OCI-LY7 (cell line): ENCODE results near the gene RSAD1. TPM values are rescaled to one million over a fixed set of nuclear protein-coding genes. Genes with fewer than 3 reads are reported as not detected.

Source experiments
- BruUV-seq: library from RNA; stranded (reverse); fragments of 400-500 nt; replicated peaks from 2 replicates; lab custom pipeline; 2021; lab: Mats Ljungman, UMichigan
- CTCF ChIA-PET: fragments of 300-600 bp; sonication (Branson Sonifier 250); formaldehyde crosslinking; loops from one replicate; lab custom pipeline; 2022; ENCODE audit warnings: antibody characterized with exemption; ENCODE audit not compliant: unreplicated experiment; lab: Charles Lee
- POLR2A ChIA-PET: fragments of 300-600 bp; sonication (Branson Sonifier 250); formaldehyde crosslinking; loops from one replicate; lab custom pipeline; 2022; ENCODE audit warnings: antibody characterized with exemption; lab: Charles Lee
- DNase-seq: peaks from one replicate; pipeline ENCODE4 v3.0.0-alpha.2; 2015; ENCODE audit warnings: low spot score
- H2AFZ ChIP-seq: fragments of 200-600 bp; sonication (generic), shearing (Covaris generic); 2 replicates; pipeline ENCODE4 v1.6.1; 2014; ENCODE audit warnings: mild to moderate bottlenecking, antibody characterized with exemption, low read length, moderate library complexity
- H3K27ac ChIP-seq: fragments of 200-600 bp; sonication (generic); 2 replicates; pipeline ENCODE4 v1.5.1; 2014; ENCODE audit warnings: mixed run types, low read depth, mild to moderate bottlenecking, moderate library complexity, low read length, inconsistent platforms; ENCODE audit not compliant: poor library complexity, severe bottlenecking
- H3K36me3 ChIP-seq: fragments of 200-600 bp; sonication (generic); 2 replicates; pipeline ENCODE4 v1.6.1; 2014; ENCODE audit warnings: mild to moderate bottlenecking, antibody characterized with exemption, low read length, moderate library complexity, mixed read lengths; ENCODE audit not compliant: insufficient read depth
- H3K4me1 ChIP-seq: fragments of 200-600 bp; sonication (generic); 2 replicates; pipeline ENCODE4 v1.5.1; 2014; ENCODE audit warnings: mild to moderate bottlenecking, low read length; ENCODE audit not compliant: insufficient read depth, poor library complexity, severe bottlenecking
- H3K4me2 ChIP-seq: fragments of 200-600 bp; sonication (generic); 2 replicates; pipeline ENCODE4 v1.6.1; 2014; ENCODE audit warnings: mild to moderate bottlenecking, low read length
- H3K4me3 ChIP-seq: fragments of 200-600 bp; sonication (generic); 2 replicates; pipeline ENCODE4 v1.5.1; 2014; ENCODE audit warnings: mild to moderate bottlenecking, low read depth, low read length; ENCODE audit not compliant: poor library complexity, severe bottlenecking
- H3K79me2 ChIP-seq: fragments of 200-600 bp; sonication (generic); 2 replicates; pipeline ENCODE4 v1.6.1; 2016; ENCODE audit warnings: low read depth, mild to moderate bottlenecking, low read length, moderate library complexity, mixed read lengths; ENCODE audit not compliant: insufficient read depth
- H3K9me2 ChIP-seq: fragments of 200-600 bp; sonication (generic); 2 replicates; pipeline ENCODE4 v1.6.1; 2016; ENCODE audit warnings: mild to moderate bottlenecking, low read length, mixed read lengths; ENCODE audit not compliant: insufficient read depth
- H3K9me3 ChIP-seq: fragments of 200-600 bp; sonication (generic); 2 replicates; pipeline ENCODE4 v1.6.1; 2014; ENCODE audit warnings: mild to moderate bottlenecking, mixed run types, low read length, mixed read lengths
- H4K20me1 ChIP-seq: fragments of 200-600 bp; sonication (generic); 2 replicates; pipeline ENCODE4 v1.6.1; 2014; ENCODE audit warnings: mild to moderate bottlenecking, antibody characterized with exemption, low read length, moderate library complexity, mixed read lengths; ENCODE audit not compliant: insufficient read depth
- CTCF ChIP-seq: fragments of 200-600 bp; sonication (generic); conservative IDR thresholded peaks from 2 replicates; pipeline ENCODE4 v1.5.1; 2014; ENCODE audit warnings: mild to moderate bottlenecking, antibody characterized with exemption, low read length, moderate library complexity, mixed read lengths
- EZH2phosphoT487 ChIP-seq: fragments of 200-600 bp; sonication (generic); IDR thresholded peaks from 2 replicates; pipeline ENCODE4 v1.6.1; 2018; ENCODE audit warnings: low read depth, borderline replicate concordance, mild to moderate bottlenecking, mixed run types, antibody characterized with exemption, low read length, moderate library complexity, mixed read lengths
- intact Hi-C: fragments of 100-400 bp; cut with micrococcal nuclease; formaldehyde crosslinking; loops from one replicate; pipeline ENCODE4 v1.10.0; 2022; ENCODE audit not compliant: unreplicated experiment
- total RNA-seq, 2 experiments: library from RNA; depleted of rRNA in 1 of 2; stranded (reverse); fragments of >200 nt in 1 of 2; shearing (Covaris generic) in 1 of 2; gene quantifications; 2 replicates each; pipeline ENCODE4 v1.2.3, GENCODE V29; 2014 to 2022

RSAD1 gene
- total RNA-seq, 2 experiments from 2014 or later: 22.6 to 27.9 TPM

- peak overlapping the region; percentile 93 for H3K4me3 ChIP-seq
- peak overlapping the region; percentile 99; the same call in 1 of the 2 replicates for H2AFZ ChIP-seq
- DNase-seq: peak; percentile 85
- peaks cover 16% of the 10 kb centered on the region for H3K4me1 ChIP-seq
- peaks cover 3% of the 10 kb centered on the region; the same call in 1 of the 2 replicates for H3K79me2 ChIP-seq
- H3K4me2 ChIP-seq: peak overlapping the region; percentile 100
- intact Hi-C loops: loop anchor here (1.0 to 10.0 kb wide), 6 partner anchors 53 to 225 kb away; partner anchors contain the start of genes ACSF2, ANKRD40, LRRC59 and XYLT2
- BruUV-seq: no TSS peak
- TF ChIP-seq EZH2phosphoT487: no peak
- peak; percentile 69 for TF ChIP-seq CTCF
- no peaks in the 10 kb centered on the region for H3K9me3 ChIP-seq
- H3K27ac ChIP-seq: peak overlapping the region; percentile 70
- no peaks in the 10 kb centered on the region for H3K9me2 ChIP-seq
- H4K20me1 ChIP-seq: no peaks in the 10 kb centered on the region
- CTCF ChIA-PET: interaction anchor here (1.6 kb wide), 1 partner anchor 82 kb away, joined by 7 read pairs; the partner anchor contains the start of gene LRRC59
- H3K36me3 ChIP-seq: peaks cover 27% of the 10 kb centered on the region
- POLR2A ChIA-PET: interaction anchor here (0.6 to 1.4 kb wide), 4 partner anchors 53 to 141 kb away, joined by 3 to 6 read pairs (median 4); no protein-coding TSS in a partner anchor
Observed at GRCh38 chr17:50479522-50480141, 972 bp downstream of the RSAD1 start.

- Histone ChIP-seq H3K9me3 (no peaks in the 10 kb centered on the region), H2AFZ (no peak overlapping the region), H3K9me2 (no peaks in the 10 kb centered on the region), H3K79me2 (peaks cover 3% of the 10 kb centered on the region; the same call in 1 of the 2 replicates), H3K27ac (no peak overlapping the region), H3K4me1 (peaks cover 16% of the 10 kb centered on the region), H4K20me1 (no peaks in the 10 kb centered on the region), H3K4me3 (peak overlapping the region; percentile 93), H3K4me2 (peak overlapping the region; percentile 100), H3K36me3 (peaks cover 32% of the 10 kb centered on the region)
- intact Hi-C loops: loop anchor here (10.0 kb wide), 1 partner anchor 225 kb away; the partner anchor contains the start of gene ANKRD40
- POLR2A ChIA-PET: no interaction called here
- CTCF ChIA-PET: no interaction called here
- TF ChIP-seq CTCF (no peak), EZH2phosphoT487 (no peak)
- DNase-seq: no peak
- no TSS peak for BruUV-seq
Observed at GRCh38 chr17:50480142-50480764, 1.6 kb downstream of the RSAD1 start.
